Measurements from ENCODE around the gene HSD11B2.

The HSD11B2 gene

GRCh38 chr16:67429799-67430503 is 970 bp upstream of the HSD11B2 start:
- Histone ChIP-seq H2BK12ac (ENCODE audit: low read length) (no peak overlapping the region), H2AK5ac (ENCODE audit: low read length) (no peak overlapping the region), H3K4me2 (ENCODE audit: low read length) (peak overlapping the region; percentile 62), H3K79me2 (ENCODE audit: control insufficient read depth, insufficient read depth, low read length, poor library complexity) (no peaks in the 10 kb centered on the region), H3K18ac (ENCODE audit: low read length) (no peak overlapping the region), H4K91ac (ENCODE audit: low read depth, low read length) (no peak overlapping the region), H3K9me3 (ENCODE audit: insufficient read depth, low read depth, low read length) (peaks cover 4% of the 10 kb centered on the region), H3K27me3 (ENCODE audit: insufficient read depth, low read length) (peaks cover 28% of the 10 kb centered on the region), H2BK5ac (ENCODE audit: low read depth, low read length, poor library complexity) (no peak overlapping the region), H3K14ac (ENCODE audit: low read length) (no peak overlapping the region), H2BK120ac (ENCODE audit: insufficient read depth, low read length, poor library complexity) (no peak overlapping the region), H3K23ac (ENCODE audit: low read length) (no peak overlapping the region), H3K4me1 (ENCODE audit: control insufficient read depth in 1 of 2, insufficient read depth in 2 of 2, low read length in 2 of 2) (peaks cover 9 to 16% of the 10 kb centered on the region in 2 experiments), H3K4me3 (ENCODE audit: low read depth, low read length) (no peak overlapping the region), H2AFZ (ENCODE audit: insufficient read depth, low read length, poor library complexity) (no peak overlapping the region), H4K12ac (ENCODE audit: low read depth, low read length) (no peak overlapping the region), H4K8ac (ENCODE audit: low read depth, low read length) (no peak overlapping the region), H3K9ac (ENCODE audit: low read length) (no peak overlapping the region), H3K79me1 (ENCODE audit: low read length) (no peaks in the 10 kb centered on the region), H3K4ac (ENCODE audit: low read depth, low read length) (no peak overlapping the region), H3K27ac (ENCODE audit: low read depth, low read length) (no peak overlapping the region), H3K36me3 (ENCODE audit: control insufficient read depth in 1 of 2, insufficient read depth in 2 of 2, low read length in 2 of 2) (no peaks in the 10 kb centered on the region)
- DNase-seq, result no peak
- no CpG with 5 or more reads among the region's 13 CpGs for WGBS (ENCODE audit: extremely low coverage, insufficient coverage, insufficient read length)

GRCh38 chr16:67430504-67430976 is 381 bp upstream of the HSD11B2 start:
- no peaks in the 10 kb centered on the region for H3K79me1 ChIP-seq (ENCODE audit: low read length)
- no peak overlapping the region for H2BK5ac ChIP-seq (ENCODE audit: low read depth, low read length, poor library complexity)
- DNase-seq, result peak; percentile 13 to 39
- no peak overlapping the region for H4K91ac ChIP-seq (ENCODE audit: low read depth, low read length)
- H2BK120ac ChIP-seq (ENCODE audit: insufficient read depth, low read length, poor library complexity), result no peak overlapping the region
- peaks cover 9 to 16% of the 10 kb centered on the region in 2 experiments for H3K4me1 ChIP-seq (ENCODE audit: control insufficient read depth in 1 of 2, insufficient read depth in 2 of 2, low read length in 2 of 2)
- WGBS (ENCODE audit: extremely low coverage, insufficient coverage, insufficient read length), result no CpG with 5 or more reads among the region's 53 CpGs
- H3K23ac ChIP-seq (ENCODE audit: low read length), result no peak overlapping the region
- H3K27ac ChIP-seq (ENCODE audit: low read depth, low read length), result peak overlapping the region; percentile 3
- no peak overlapping the region for H3K18ac ChIP-seq (ENCODE audit: low read length)
- no peak overlapping the region for H2BK12ac ChIP-seq (ENCODE audit: low read length)
- H4K12ac ChIP-seq (ENCODE audit: low read depth, low read length), result no peak overlapping the region
- H3K4me2 ChIP-seq (ENCODE audit: low read length), result peak overlapping the region; percentile 62
- H2AK5ac ChIP-seq (ENCODE audit: low read length), result no peak overlapping the region
- peak overlapping the region; percentile 13 for H3K14ac ChIP-seq (ENCODE audit: low read length)
- no peaks in the 10 kb centered on the region for H3K79me2 ChIP-seq (ENCODE audit: control insufficient read depth, insufficient read depth, low read length, poor library complexity)
- no peak overlapping the region for H4K8ac ChIP-seq (ENCODE audit: low read depth, low read length)
- no peak overlapping the region for H3K4ac ChIP-seq (ENCODE audit: low read depth, low read length)
- H3K36me3 ChIP-seq (ENCODE audit: control insufficient read depth in 1 of 2, insufficient read depth in 2 of 2, low read length in 2 of 2), result peaks cover under 1 to 4% of the 10 kb centered on the region in 2 experiments
- H3K4me3 ChIP-seq (ENCODE audit: low read depth, low read length), result peak overlapping the region; percentile 62
- no peak overlapping the region for H3K9ac ChIP-seq (ENCODE audit: low read length)
- H2AFZ ChIP-seq (ENCODE audit: insufficient read depth, low read length, poor library complexity), result peak overlapping the region; percentile 38
- H3K27me3 ChIP-seq (ENCODE audit: insufficient read depth, low read length), result peaks cover 28% of the 10 kb centered on the region
- H3K9me3 ChIP-seq (ENCODE audit: insufficient read depth, low read depth, low read length), result peaks cover 4% of the 10 kb centered on the region

- no CpG with 5 or more reads among the region's 13 CpGs for WGBS (ENCODE audit: extremely low coverage, insufficient coverage, insufficient read length)
- Histone ChIP-seq H2AFZ (ENCODE audit: insufficient read depth, low read length, poor library complexity) (no peak overlapping the region), H3K23ac (ENCODE audit: low read length) (no peak overlapping the region), H3K4me3 (ENCODE audit: low read depth, low read length) (no peak overlapping the region), H2BK12ac (ENCODE audit: low read length) (no peak overlapping the region), H3K27ac (ENCODE audit: low read depth, low read length) (no peak overlapping the region), H2BK5ac (ENCODE audit: low read depth, low read length, poor library complexity) (no peak overlapping the region), H2BK120ac (ENCODE audit: insufficient read depth, low read length, poor library complexity) (no peak overlapping the region), H3K4ac (ENCODE audit: low read depth, low read length) (no peak overlapping the region), H3K9me3 (ENCODE audit: insufficient read depth, low read depth, low read length) (peaks cover 4% of the 10 kb centered on the region), H3K36me3 (ENCODE audit: control insufficient read depth in 1 of 2, insufficient read depth in 2 of 2, low read length in 2 of 2) (peaks cover 13 to 14% of the 10 kb centered on the region in 2 experiments), H3K79me1 (ENCODE audit: low read length) (no peaks in the 10 kb centered on the region), H3K9ac (ENCODE audit: low read length) (no peak overlapping the region), H4K91ac (ENCODE audit: low read depth, low read length) (no peak overlapping the region), H3K27me3 (ENCODE audit: insufficient read depth, low read length) (peaks cover 28% of the 10 kb centered on the region), H3K4me2 (ENCODE audit: low read length) (peak overlapping the region; percentile 81), H3K18ac (ENCODE audit: low read length) (no peak overlapping the region), H4K12ac (ENCODE audit: low read depth, low read length) (no peak overlapping the region), H2AK5ac (ENCODE audit: low read length) (no peak overlapping the region), H3K79me2 (ENCODE audit: control insufficient read depth, insufficient read depth, low read length, poor library complexity) (no peaks in the 10 kb centered on the region), H3K4me1 (ENCODE audit: control insufficient read depth in 1 of 2, insufficient read depth in 2 of 2, low read length in 2 of 2) (peaks cover 9 to 16% of the 10 kb centered on the region in 2 experiments), H3K14ac (ENCODE audit: low read length) (no peak overlapping the region), H4K8ac (ENCODE audit: low read depth, low read length) (no peak overlapping the region)
- DNase-seq, result no peak
Observed at GRCh38 chr16:67431775-67432505, 1.0 kb downstream of the HSD11B2 start.

- no peak overlapping the region for H4K91ac ChIP-seq (ENCODE audit: low read depth, low read length)
- no peak overlapping the region for H2BK5ac ChIP-seq (ENCODE audit: low read depth, low read length, poor library complexity)
- no peak overlapping the region for H3K18ac ChIP-seq (ENCODE audit: low read length)
- DNase-seq, result no peak
- no peak overlapping the region for H2AFZ ChIP-seq (ENCODE audit: insufficient read depth, low read length, poor library complexity)
- H3K36me3 ChIP-seq (ENCODE audit: control insufficient read depth in 1 of 2, insufficient read depth in 2 of 2, low read length in 2 of 2), result peaks cover 18 to 19% of the 10 kb centered on the region in 2 experiments
- no peak overlapping the region for H4K12ac ChIP-seq (ENCODE audit: low read depth, low read length)
- H3K4me3 ChIP-seq (ENCODE audit: low read depth, low read length), result no peak overlapping the region
- H4K8ac ChIP-seq (ENCODE audit: low read depth, low read length), result no peak overlapping the region
- H3K27me3 ChIP-seq (ENCODE audit: insufficient read depth, low read length), result peaks cover 28% of the 10 kb centered on the region
- peaks cover 9 to 16% of the 10 kb centered on the region in 2 experiments for H3K4me1 ChIP-seq (ENCODE audit: control insufficient read depth in 1 of 2, insufficient read depth in 2 of 2, low read length in 2 of 2)
- H3K27ac ChIP-seq (ENCODE audit: low read depth, low read length), result no peak overlapping the region
- no peaks in the 10 kb centered on the region for H3K79me1 ChIP-seq (ENCODE audit: low read length)
- H3K79me2 ChIP-seq (ENCODE audit: control insufficient read depth, insufficient read depth, low read length, poor library complexity), result no peaks in the 10 kb centered on the region
- no peak overlapping the region for H3K23ac ChIP-seq (ENCODE audit: low read length)
- no peak overlapping the region for H2AK5ac ChIP-seq (ENCODE audit: low read length)
- no peak overlapping the region for H2BK12ac ChIP-seq (ENCODE audit: low read length)
- H2BK120ac ChIP-seq (ENCODE audit: insufficient read depth, low read length, poor library complexity), result no peak overlapping the region
- no peak overlapping the region for H3K4me2 ChIP-seq (ENCODE audit: low read length)
- no peak overlapping the region for H3K9ac ChIP-seq (ENCODE audit: low read length)
- WGBS (ENCODE audit: extremely low coverage, insufficient coverage, insufficient read length), result no CpG with 5 or more reads among the region's 5 CpGs
- no peak overlapping the region for H3K4ac ChIP-seq (ENCODE audit: low read depth, low read length)
- no peak overlapping the region for H3K14ac ChIP-seq (ENCODE audit: low read length)
- H3K9me3 ChIP-seq (ENCODE audit: insufficient read depth, low read depth, low read length), result peaks cover 4% of the 10 kb centered on the region
Observed at GRCh38 chr16:67432506-67432890, 1.6 kb downstream of the HSD11B2 start.

All from trophoblast cell (in vitro differentiated cells and primary cell).